GM21423 (cell line): ENCODE data around the gene SLC1A4.
"Not testable (repeated sequence)": the region's sequence is repeated elsewhere in the genome, so short reads cannot be mapped to it uniquely, and the experiment has no call there.

Source experiments
- ATAC-seq: cut with Tn5 transposase; IDR thresholded peaks from one replicate; pipeline ENCODE4 v1.9.1; 2021; ENCODE audit warnings: mild to moderate bottlenecking, moderate library complexity; ENCODE audit not compliant: unreplicated experiment

SLC1A4 gene

DNA sequence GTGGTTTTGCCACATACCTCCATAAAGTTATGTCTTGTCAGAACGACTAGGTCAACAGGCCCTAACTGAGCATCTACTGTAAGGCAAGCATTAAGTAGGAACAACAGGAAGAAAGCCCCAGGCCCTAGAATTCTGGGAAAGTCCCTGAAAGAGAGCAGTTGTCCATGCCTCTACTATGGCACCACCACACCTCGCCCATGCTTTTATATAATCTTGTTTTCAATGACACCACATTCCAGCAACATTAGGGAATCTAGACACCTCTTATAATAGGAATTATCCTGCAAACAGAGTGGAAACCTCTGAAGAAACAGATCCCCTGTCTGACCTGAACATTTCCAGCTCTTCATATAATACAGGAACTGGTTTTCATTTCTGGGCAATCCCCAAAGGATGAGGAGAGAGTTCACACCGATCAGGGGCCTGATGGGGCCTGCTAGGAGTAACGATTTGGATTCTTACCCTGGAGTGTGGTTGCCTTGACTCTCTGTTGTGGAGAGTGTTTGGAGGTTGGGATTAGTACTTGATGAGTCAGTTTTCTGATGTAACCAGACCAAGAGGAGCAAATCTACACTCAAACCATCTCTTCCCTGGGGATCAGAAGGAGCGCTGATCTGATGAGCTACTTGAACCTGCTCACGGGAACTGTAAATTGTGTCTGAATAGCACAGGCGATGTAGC, 35.1 kb downstream of the SLC1A4 start:
- ATAC-seq = no peak

DNA sequence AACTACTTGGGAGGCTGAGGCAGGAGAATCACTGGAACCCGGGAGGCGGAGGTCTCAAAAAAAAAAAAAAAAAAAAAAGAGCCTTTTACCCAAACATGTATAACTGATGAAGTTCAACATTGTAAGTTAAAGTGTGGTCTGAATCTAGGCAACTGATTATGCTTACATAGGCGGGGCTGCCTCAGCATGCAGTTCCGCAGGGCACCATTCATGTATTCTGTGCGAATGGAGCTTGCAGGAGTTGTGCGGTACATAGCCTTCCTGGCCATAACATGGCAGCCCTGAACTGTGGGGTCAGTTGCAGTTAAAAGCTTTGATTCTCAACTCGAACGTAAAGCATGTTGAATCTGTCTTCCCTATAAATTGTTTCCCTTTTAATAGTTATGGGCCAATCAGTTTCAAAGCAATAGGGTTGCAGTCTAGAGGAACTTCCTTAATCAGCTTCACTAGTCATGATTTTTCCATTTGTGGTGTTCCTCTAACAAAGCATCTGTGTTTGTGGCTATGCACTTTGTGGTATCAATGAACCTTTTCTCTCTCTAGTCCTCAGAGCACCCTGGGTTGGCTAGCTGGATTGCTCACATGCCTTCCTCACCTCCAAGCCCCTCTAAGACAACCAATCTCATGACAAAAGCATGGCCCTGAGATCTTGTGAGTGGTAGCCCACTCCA, 36.4 kb downstream of the SLC1A4 start:
- no peak for ATAC-seq

GRCh38 chr2:65026154-65026553, 37.0 kb downstream of the SLC1A4 start:
- ATAC-seq = no peak

GRCh38 chr2:65026704-65027464, 37.7 kb downstream of the SLC1A4 start:
- ATAC-seq = no peak

- no peak for ATAC-seq
Measured at GRCh38 chr2:65027616-65028244, 38.5 kb downstream of the SLC1A4 start.

GRCh38 chr2:65030476-65031332, 41.5 kb downstream of the SLC1A4 start:
- ATAC-seq = no peak

GRCh38 chr2:65031341-65032018, 42.3 kb downstream of the SLC1A4 start:
- peak; percentile 40 for ATAC-seq

- no peak for ATAC-seq
Measured at GRCh38 chr2:65032019-65032975, 43.1 kb downstream of the SLC1A4 start.

DNA sequence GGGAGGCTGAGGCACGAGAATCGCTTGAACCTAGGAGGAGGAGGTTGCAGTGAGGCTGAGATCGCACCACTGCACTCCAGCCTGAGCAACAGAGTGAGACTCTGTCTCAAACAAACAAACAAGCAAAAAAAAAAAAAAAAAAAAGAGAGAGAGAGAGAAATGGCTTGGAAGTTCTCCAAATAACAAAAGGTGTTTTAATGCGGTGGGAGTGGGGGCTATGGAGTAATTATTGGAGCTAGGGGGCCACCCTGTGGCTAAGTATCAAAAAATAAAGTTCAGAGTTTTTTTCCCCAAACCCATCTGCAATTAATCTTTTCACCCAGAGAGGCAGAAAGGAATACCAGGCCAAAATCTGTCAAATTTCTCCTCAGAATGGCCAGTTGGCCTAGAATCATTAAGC, 44.0 kb downstream of the SLC1A4 start:
- no peak for ATAC-seq

- not testable (repeated sequence) for ATAC-seq
Measured at GRCh38 chr2:65033667-65034066, 44.5 kb downstream of the SLC1A4 start.

- ATAC-seq = no peak
Measured at GRCh38 chr2:65035351-65035943, 46.2 kb downstream of the SLC1A4 start.

DNA sequence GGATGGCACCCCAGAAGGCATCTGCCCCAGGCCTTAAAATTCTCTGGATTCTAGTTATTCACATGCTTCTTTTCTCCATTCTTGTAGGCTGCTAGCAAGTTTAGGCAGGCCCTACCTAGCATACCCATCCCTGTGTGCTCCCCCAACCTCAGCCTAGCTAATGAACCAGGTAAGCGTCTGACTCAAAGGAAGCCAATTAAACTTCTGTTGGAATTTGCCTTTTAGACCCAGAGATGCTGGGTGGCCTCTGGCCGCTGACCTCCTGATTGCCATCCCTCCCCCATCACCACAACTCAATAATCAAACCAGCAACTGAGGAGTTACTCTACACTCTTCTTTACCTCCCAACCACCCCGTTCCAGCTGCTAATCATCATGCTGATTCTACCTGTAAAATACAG, 48.0 kb downstream of the SLC1A4 start:
- no peak for ATAC-seq

GRCh38 chr2:65039640-65040039, 50.4 kb downstream of the SLC1A4 start:
- ATAC-seq = no peak

DNA sequence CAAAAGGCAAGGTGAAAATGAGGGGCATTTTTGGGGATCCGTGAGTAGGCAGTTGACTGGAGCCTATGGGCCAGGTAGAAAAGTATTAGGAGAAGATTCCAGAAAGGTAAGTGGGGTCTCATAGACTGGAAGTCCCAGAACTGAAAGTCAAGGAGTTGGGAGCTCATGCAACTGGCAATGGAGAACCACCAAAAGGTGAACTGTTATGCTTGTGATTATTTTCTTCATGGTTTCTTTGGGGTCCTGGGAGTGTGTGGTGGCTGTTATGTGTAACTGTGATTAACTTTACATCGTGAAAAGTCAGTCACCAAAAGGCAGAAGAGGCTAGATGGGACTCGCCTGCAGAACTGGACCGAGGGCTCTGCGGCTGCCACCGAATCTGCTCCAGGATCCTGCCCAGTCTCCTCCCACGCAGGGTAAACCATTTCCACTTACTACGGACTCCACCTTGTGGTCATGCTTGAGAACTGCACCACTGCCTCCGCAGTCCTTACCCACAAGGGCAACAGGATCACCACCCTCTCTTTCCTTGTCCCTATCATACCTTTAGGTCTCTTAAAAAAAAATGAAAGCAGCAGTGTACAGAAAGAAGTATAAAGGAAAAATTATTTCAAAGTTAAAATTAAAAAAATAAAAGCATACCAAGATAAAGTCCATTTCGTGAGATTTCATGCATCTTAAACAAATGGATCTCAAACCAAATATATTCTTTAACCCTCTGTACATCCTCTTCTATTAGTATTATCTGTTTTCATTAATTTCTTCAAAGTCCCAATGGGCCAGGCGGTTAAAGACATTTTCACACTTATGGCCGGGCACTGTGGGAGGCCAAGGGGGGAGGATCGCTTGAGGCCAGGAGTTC, 51.4 kb downstream of the SLC1A4 start:
- ATAC-seq = peak; percentile 83

DNA sequence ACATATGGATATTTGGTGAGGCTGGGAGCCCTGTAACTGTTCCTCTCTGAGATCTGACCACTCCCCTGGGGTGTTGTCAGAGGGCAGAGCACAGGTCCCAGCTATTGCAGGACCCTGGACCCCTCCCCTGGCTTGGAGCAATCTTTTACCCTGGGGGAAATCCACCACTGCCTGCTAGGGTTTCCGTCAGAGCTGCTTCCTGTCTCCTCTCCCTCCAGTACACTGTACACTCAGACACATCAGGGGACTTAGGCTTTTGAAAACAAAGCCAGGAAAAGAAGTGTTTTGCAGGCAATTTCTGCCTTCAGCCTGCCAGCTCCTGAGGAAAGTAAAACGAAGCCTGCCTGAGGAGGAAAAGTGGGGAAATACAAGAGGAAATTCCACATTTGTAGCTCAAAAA, 53.8 kb downstream of the SLC1A4 start:
- ATAC-seq = no peak

DNA sequence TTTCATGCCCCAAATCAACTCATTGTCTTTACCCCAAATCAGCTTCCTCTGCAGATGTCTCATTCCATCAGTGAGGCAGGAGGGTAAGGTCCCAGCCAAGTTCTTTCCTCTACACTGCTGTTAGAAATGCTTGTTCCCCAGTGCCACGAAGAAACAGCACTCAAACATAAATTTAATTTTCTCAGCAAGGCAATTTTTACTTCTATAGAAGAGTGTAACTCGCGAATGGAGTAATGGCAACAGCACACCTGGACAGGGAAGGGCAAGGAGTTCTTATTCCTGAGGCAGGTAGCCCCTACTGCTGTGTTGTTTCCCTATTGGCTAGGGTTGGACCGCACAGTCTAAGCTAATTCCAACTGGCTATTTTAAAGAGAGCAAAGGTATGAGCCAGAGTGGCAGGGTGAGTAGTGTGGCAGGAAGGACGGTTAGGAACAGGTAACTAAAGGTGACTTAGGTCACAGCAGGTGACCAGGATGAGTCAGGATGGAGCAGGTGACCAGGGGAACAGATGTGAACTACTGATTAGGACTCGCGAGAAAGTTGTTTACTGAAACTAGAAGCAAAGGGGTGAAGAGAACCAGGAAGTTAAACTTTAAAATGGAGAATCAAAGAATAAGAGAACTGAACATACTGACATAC, 55.0 kb downstream of the SLC1A4 start:
- no peak for ATAC-seq

DNA sequence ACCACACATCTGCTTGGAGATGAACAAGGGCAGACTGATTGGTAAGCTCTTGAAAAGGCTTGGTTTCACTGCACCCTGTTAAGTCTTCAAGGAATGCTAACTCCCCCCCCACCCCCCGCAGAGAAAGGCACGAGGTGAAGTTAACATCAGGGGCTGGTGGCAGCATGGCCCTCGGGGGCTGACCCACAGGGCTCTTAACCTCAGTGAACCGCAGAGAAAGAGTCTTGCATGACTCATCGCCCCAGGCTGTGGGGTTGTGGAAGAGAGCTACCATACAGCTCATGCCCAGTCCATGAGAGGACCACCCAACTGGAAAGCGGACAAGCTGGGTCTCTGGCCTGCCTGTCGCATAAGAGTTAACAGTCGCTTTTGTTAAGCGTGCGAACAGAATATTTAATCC, 56.5 kb downstream of the SLC1A4 start:
- no peak for ATAC-seq
